PC-9 (cell line): ENCODE measurements around the gene WNK2. TPM values are rescaled to one million over a fixed set of nuclear protein-coding genes. Genes with fewer than 3 reads are reported as not detected.

ENCODE experiments used
- BruUV-seq: library from RNA; stranded (reverse); fragments of 400-500 nt; replicated peaks from 2 replicates; lab custom pipeline; 2021; lab: Mats Ljungman, UMichigan
- CTCF ChIA-PET: fragments of 300-600 bp; sonication (Branson Sonifier 250); formaldehyde crosslinking; loops from one replicate; lab custom pipeline; 2022; ENCODE audit warnings: antibody characterized with exemption; lab: Charles Lee
- POLR2A ChIA-PET: fragments of 300-600 bp; sonication (Branson Sonifier 250); formaldehyde crosslinking; loops from one replicate; lab custom pipeline; 2022; ENCODE audit warnings: antibody characterized with exemption; ENCODE audit not compliant: unreplicated experiment; lab: Charles Lee
- DNase-seq, 2 experiments: peaks; one replicate each; pipeline versions ENCODE4 v3.0.0 to v3.0.0-alpha.2; 2015 to 2022; ENCODE audit warnings: mixed read lengths in 1 of 2
- H2AFZ ChIP-seq: fragments of 200-600 bp; sonication (generic); 2 replicates; pipeline ENCODE4 v1.8.1; 2017; ENCODE audit warnings: antibody characterized with exemption
- H3F3A ChIP-seq: fragments of 200-600 bp; sonication (generic); 2 replicates; pipeline ENCODE4 v1.8.1; 2017; ENCODE audit warnings: antibody characterized with exemption, mild to moderate bottlenecking, low read depth; ENCODE audit not compliant: insufficient read depth
- H3K27ac ChIP-seq: fragments of 200-600 bp; sonication (generic); 2 replicates; pipeline ENCODE4 v1.6.1; 2016; ENCODE audit warnings: mixed run types
- H3K27me3 ChIP-seq: fragments of 200-600 bp; sonication (generic); 2 replicates; pipeline ENCODE4 v1.6.1; 2016; ENCODE audit warnings: low read depth, mixed run types; ENCODE audit not compliant: insufficient read depth
- H3K36me3 ChIP-seq: fragments of 200-600 bp; sonication (generic); 2 replicates; pipeline ENCODE4 v1.6.1; 2016; ENCODE audit warnings: low read depth, mixed run types
- H3K4me1 ChIP-seq: fragments of 200-600 bp; sonication (generic); replicated peaks from 2 replicates; pipeline ENCODE4 v1.6.1; 2016; ENCODE audit warnings: mixed run types; ENCODE audit not compliant: insufficient read depth
- H3K4me2 ChIP-seq: fragments of 200-600 bp; sonication (generic); 2 replicates; pipeline ENCODE4 v1.6.1; 2017; ENCODE audit warnings: mixed run types
- H3K4me3 ChIP-seq: fragments of 200-600 bp; sonication (generic); 2 replicates; pipeline ENCODE4 v1.6.1; 2016; ENCODE audit warnings: mixed run types
- H3K79me2 ChIP-seq: fragments of 200-600 bp; sonication (generic); 2 replicates; pipeline ENCODE4 v1.6.1; 2017; ENCODE audit warnings: low read depth, mixed run types
- H3K9me2 ChIP-seq: fragments of 200-600 bp; sonication (generic); 2 replicates; pipeline ENCODE4 v1.8.1; 2017; ENCODE audit warnings: mild to moderate bottlenecking; ENCODE audit not compliant: insufficient read depth
- H3K9me3 ChIP-seq: fragments of 200-600 bp; sonication (generic); 2 replicates; pipeline ENCODE4 v1.8.1; 2016; ENCODE audit warnings: low read depth; ENCODE audit not compliant: insufficient read depth
- H4K20me1 ChIP-seq: fragments of 200-600 bp; sonication (generic); 2 replicates; pipeline ENCODE4 v1.8.1; 2017; ENCODE audit not compliant: insufficient read depth
- CTCF ChIP-seq: fragments of 200-600 bp; sonication (generic); conservative IDR thresholded peaks from 2 replicates; pipeline ENCODE4 v1.6.1; 2017; ENCODE audit warnings: mixed run types, antibody characterized with exemption, mild to moderate bottlenecking, moderate library complexity
- EZH2 ChIP-seq: fragments of 200-600 bp; sonication (generic); IDR thresholded peaks from 2 replicates; pipeline ENCODE4 v1.8.0; 2017; ENCODE audit warnings: antibody characterized with exemption, low read depth
- intact Hi-C: fragments of 100-400 bp; cut with micrococcal nuclease; formaldehyde crosslinking; loops from one replicate; pipeline ENCODE4 v1.10.0; 2022; ENCODE audit not compliant: unreplicated experiment
- total RNA-seq: library from RNA; stranded (reverse); gene quantifications from 2 replicates; pipeline ENCODE4 v1.2.3, GENCODE V29; 2021

The WNK2 gene
- total RNA-seq, 1 experiment from 2014 or later = 44.6 TPM

DNA sequence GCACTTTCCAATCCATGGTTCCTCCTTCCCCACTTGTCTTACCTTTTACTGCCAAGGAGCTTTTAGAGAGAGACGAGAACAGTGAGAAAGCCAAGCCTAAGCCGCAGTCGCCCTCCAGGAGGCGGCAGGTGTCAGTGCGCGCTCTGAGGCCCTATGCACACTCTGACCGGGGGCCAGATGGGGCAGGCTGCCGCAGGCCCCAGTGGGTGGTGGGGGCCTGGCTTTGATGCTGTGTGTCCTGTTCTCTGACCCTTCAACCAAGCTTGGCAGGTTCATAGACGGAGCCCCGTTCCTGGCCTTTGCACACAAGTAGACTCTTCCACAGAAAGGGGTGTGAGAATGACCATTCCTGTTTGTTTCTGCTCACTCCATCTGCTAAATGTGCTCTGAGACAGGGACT, 77.3 kb downstream of the WNK2 start:
- no TSS peak for BruUV-seq
- no peak for TF ChIP-seq CTCF
- no peak for TF ChIP-seq EZH2
- CTCF ChIA-PET = no interaction called here

GRCh38 chr9:93261735-93262523, 78.0 kb downstream of the WNK2 start:
- Histone ChIP-seq H3K4me1 (peaks cover 8% of the 10 kb centered on the region; the same call in 1 of the 2 replicates), H3K27me3 (no peaks in the 10 kb centered on the region), H3K4me3 (no peak overlapping the region), H3F3A (no peaks in the 10 kb centered on the region), H2AFZ (no peak overlapping the region), H3K27ac (no peak overlapping the region), H3K9me2 (no peaks in the 10 kb centered on the region), H3K36me3 (no peaks in the 10 kb centered on the region), H3K79me2 (no peaks in the 10 kb centered on the region), H3K9me3 (no peaks in the 10 kb centered on the region), H4K20me1 (no peaks in the 10 kb centered on the region), H3K4me2 (no peak overlapping the region)
- intact Hi-C loops = no loop called here
- no peak for TF ChIP-seq CTCF
- no peak for TF ChIP-seq EZH2
- BruUV-seq = no TSS peak
- DNase-seq = no peak
- ChIA-PET POLR2A (no interaction called here), CTCF (no interaction called here)

More for the DNA sequence above, 77.3 kb downstream of the WNK2 start:
- intact Hi-C loops = no loop called here
- DNase-seq = no peak
- H3K27me3 ChIP-seq = no peaks in the 10 kb centered on the region
- H3K27ac ChIP-seq = no peak overlapping the region
- no peaks in the 10 kb centered on the region for H3K9me2 ChIP-seq
- no peaks in the 10 kb centered on the region for H4K20me1 ChIP-seq
- no peaks in the 10 kb centered on the region for H3K79me2 ChIP-seq
- H3K36me3 ChIP-seq = no peaks in the 10 kb centered on the region
- POLR2A ChIA-PET = no interaction called here
- no peak overlapping the region for H3K4me3 ChIP-seq
- H3F3A ChIP-seq = no peaks in the 10 kb centered on the region
- H3K4me1 ChIP-seq = peaks cover 8% of the 10 kb centered on the region; the same call in 1 of the 2 replicates
- no peaks in the 10 kb centered on the region for H3K9me3 ChIP-seq
- H3K4me2 ChIP-seq = no peak overlapping the region
- H2AFZ ChIP-seq = no peak overlapping the region

- POLR2A ChIA-PET = no interaction called here
- H3K79me2 ChIP-seq = no peaks in the 10 kb centered on the region
- H3K4me2 ChIP-seq = no peak overlapping the region
- intact Hi-C loops = no loop called here
- H3F3A ChIP-seq = no peaks in the 10 kb centered on the region
- no peak overlapping the region for H3K4me3 ChIP-seq
- H3K4me1 ChIP-seq = peaks cover 4% of the 10 kb centered on the region; the same call in 1 of the 2 replicates
- CTCF ChIA-PET = no interaction called here
- no peaks in the 10 kb centered on the region for H3K36me3 ChIP-seq
- no peak overlapping the region for H2AFZ ChIP-seq
- no peaks in the 10 kb centered on the region for H3K9me2 ChIP-seq
- no peaks in the 10 kb centered on the region for H4K20me1 ChIP-seq
- no TSS peak for BruUV-seq
- no peaks in the 10 kb centered on the region for H3K9me3 ChIP-seq
- DNase-seq = no peak
- no peak for TF ChIP-seq CTCF
- TF ChIP-seq EZH2 = no peak
- H3K27ac ChIP-seq = no peak overlapping the region
- H3K27me3 ChIP-seq = no peaks in the 10 kb centered on the region
Observed at GRCh38 chr9:93262537-93263310, 78.8 kb downstream of the WNK2 start.
